Naive B cell (primary cell): ENCODE measurements around the gene WDR72. TPM values are rescaled to one million over a fixed set of nuclear protein-coding genes. Genes with fewer than 3 reads are reported as not detected.

ENCODE experiments used
- ATAC-seq, 2 donors: fragments of 150-1000 bp; cut with Tn5 transposase; 2 replicates each; pipeline ENCODE4 v1.10.0; 2021; ENCODE audit warnings: low read depth in 2 of 2, mild to moderate bottlenecking in 2 of 2, moderate library complexity in 2 of 2
- DNase-seq: peaks from one replicate; pipeline ENCODE4 v3.0.0; 2022
- H3K27ac Mint-ChIP-seq, 6 donors: one replicate each; pipeline ENCODE4 v1.8.0; 2020 to 2022; ENCODE audit warnings: mild to moderate bottlenecking in 6 of 6, mixed read lengths in 6 of 6, moderate library complexity in 5 of 6, inconsistent platforms in 2 of 6
- H3K27me3 Mint-ChIP-seq, 3 donors: one replicate each; pipeline ENCODE4 v1.8.0; 2021 to 2022; ENCODE audit warnings: mixed read lengths in 3 of 3, mild to moderate bottlenecking in 1 of 3
- H3K36me3 Mint-ChIP-seq, 2 donors: one replicate each; pipeline ENCODE4 v1.8.0; 2020 to 2022; ENCODE audit warnings: mixed read lengths in 2 of 2, inconsistent platforms in 1 of 2, mild to moderate bottlenecking in 1 of 2
- H3K4me1 Mint-ChIP-seq, 3 donors: one replicate each; pipeline ENCODE4 v1.8.0; 2020 to 2022; ENCODE audit warnings: mixed read lengths in 3 of 3, inconsistent platforms in 1 of 3, mild to moderate bottlenecking in 1 of 3, moderate library complexity in 1 of 3
- H3K4me3 Mint-ChIP-seq, 8 donors: one replicate each; pipeline ENCODE4 v1.8.0; 2020 to 2022; ENCODE audit warnings: mild to moderate bottlenecking in 8 of 8, mixed read lengths in 8 of 8, moderate library complexity in 8 of 8, inconsistent platforms in 2 of 8
- H3K9me3 Mint-ChIP-seq, 7 donors: one replicate each; pipeline ENCODE4 v1.8.0; 2020 to 2022; ENCODE audit warnings: mixed read lengths in 7 of 7, mild to moderate bottlenecking in 5 of 7, inconsistent platforms in 2 of 7, moderate library complexity in 1 of 7
- polyA plus RNA-seq, 6 donors: library from polyadenylated mRNA; unstranded; fragments of 300-500 nt; fragmentation: Illumina TruSeq; gene quantifications; one replicate each; pipeline ENCODE4 v1.2.3, GENCODE V29; 2021; ENCODE audit warnings: low read depth in 6 of 6

The WDR72 gene
- polyA plus RNA-seq, 6 donors from 2014 or later, result not detected

DNA sequence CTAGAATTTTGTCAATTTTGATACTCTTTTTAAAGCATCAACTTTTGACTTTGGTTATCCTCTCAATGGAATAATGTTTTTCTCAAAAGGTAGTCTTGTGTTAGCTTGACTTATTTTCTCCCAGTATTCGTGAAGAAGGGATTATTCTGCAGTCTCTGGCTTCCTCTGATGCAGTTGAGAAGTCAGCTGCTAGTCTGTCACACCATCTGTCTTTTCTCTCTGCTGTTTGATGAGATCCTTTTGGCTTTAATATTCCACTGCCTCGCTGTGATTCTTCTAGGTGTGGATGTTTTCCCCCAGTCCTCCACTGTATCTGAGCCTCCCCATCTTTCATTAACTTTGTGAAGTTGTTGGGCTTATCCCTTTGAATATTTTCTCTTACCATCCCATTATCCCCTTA, 141.0 kb downstream of the WDR72 start:
- no peaks in the 10 kb centered on the region for H3K4me1 Mint-ChIP-seq
- H3K36me3 Mint-ChIP-seq, result no peaks in the 10 kb centered on the region
- peaks cover 0 to 8% (median 1%) of the 10 kb centered on the region in 7 donors for H3K9me3 Mint-ChIP-seq
- H3K27me3 Mint-ChIP-seq, result peaks cover 0 to 8% (median 3%) of the 10 kb centered on the region in 3 donors
- no peak overlapping the region for H3K27ac Mint-ChIP-seq
- ATAC-seq (no peak), DNase-seq (no peak)
- H3K4me3 Mint-ChIP-seq, result no peak overlapping the region

DNA sequence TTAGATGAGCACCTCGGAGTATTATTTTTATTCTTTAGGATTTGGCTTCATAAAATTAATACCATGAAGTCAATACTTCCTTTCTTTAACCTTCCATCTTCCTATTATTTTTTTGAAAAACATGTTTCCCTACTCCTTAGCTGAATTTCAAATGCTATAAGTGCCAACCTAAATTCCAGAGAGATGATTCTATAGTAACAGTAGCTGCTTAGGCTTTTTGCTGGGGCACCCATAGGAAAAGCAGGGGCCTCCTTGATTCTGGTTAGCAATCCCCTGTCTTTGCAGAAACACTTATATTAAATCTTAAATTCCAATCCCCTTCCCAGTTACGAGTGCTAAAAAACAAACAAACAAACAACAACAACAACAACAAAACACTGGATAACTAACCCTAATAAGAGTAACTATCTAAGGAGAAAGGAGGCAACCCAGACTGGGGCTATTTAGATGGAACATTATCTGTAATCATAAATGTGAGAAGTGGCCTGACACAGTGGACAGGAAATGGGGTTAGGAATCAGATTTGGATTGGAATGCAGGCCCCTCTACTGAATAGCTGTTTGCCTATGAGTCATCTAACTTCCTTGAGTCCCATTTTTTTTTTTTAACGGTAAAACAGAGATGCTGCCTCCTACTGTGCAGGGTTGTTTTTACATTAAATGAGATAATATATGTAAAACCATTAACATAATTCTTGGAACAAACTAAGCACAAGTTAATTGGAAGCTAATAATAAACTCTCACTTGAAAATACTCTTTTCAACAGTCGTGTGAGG, 148.1 kb downstream of the WDR72 start:
- no peak for ATAC-seq
- H3K4me3 Mint-ChIP-seq, result no peak overlapping the region
- no peaks in the 10 kb centered on the region for H3K27me3 Mint-ChIP-seq
- H3K9me3 Mint-ChIP-seq, result no peaks in the 10 kb centered on the region
- no peak overlapping the region for H3K27ac Mint-ChIP-seq
- H3K36me3 Mint-ChIP-seq, result no peaks in the 10 kb centered on the region
- no peak for DNase-seq
- H3K4me1 Mint-ChIP-seq, result no peaks in the 10 kb centered on the region

DNA sequence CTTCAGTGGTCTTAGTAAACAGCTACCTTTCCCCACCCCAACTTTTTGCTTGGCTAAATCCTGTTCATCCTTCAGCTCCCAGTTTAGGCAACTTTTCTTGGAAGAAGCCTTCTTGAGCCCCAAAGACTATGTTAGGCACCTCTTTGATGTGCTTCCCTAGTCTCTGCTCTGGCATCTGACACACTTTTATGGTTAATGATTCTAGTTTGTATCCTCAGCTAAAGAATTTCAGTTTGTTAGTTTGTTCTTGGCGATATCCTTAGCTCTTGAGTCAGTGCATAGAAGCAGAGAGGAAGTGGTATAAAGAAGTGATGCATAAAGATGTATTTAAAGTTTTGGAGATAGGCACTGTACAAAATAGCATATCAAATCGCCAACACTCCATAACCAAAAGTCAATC, 168.4 kb downstream of the WDR72 start:
- H3K27me3 Mint-ChIP-seq, result no peaks in the 10 kb centered on the region
- DNase-seq (no peak), ATAC-seq (no peak)
- no peaks in the 10 kb centered on the region for H3K36me3 Mint-ChIP-seq
- H3K4me1 Mint-ChIP-seq, result peaks cover 0 to 8% (median 0%) of the 10 kb centered on the region in 3 donors
- no peaks in the 10 kb centered on the region for H3K9me3 Mint-ChIP-seq
- H3K27ac Mint-ChIP-seq, result no peak overlapping the region
- H3K4me3 Mint-ChIP-seq, result no peak overlapping the region

DNA sequence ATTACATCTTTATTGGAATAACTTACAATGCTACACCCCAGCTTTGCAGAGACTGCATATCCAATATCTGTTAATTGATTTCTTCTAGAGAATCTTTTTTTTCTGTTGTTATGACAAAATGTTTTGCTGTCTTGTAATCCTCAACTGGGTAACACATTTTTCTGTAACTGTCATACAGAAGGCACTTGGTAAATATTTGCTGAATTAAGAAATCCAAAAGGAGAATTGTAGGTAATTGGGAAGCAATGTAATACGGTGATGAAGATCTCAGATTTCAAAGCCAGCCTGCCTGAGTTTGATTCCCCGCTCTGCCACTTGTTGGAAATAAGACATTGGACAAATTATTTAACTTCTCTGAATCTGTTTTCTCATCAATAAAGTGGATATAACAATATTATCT, 169.1 kb downstream of the WDR72 start:
- ATAC-seq (no peak), DNase-seq (no peak)
- Mint-ChIP-seq H3K36me3 (no peaks in the 10 kb centered on the region), H3K9me3 (no peaks in the 10 kb centered on the region), H3K27ac (peak overlapping the region in 1 of 6 donors; percentile 75), H3K4me1 (peaks cover 0 to 8% (median 0%) of the 10 kb centered on the region in 3 donors), H3K27me3 (no peaks in the 10 kb centered on the region), H3K4me3 (no peak overlapping the region)

- no peak for ATAC-seq
These were observed 169.9 kb downstream of the WDR72 start for GRCh38 chr15:53589520-53590057.

DNA sequence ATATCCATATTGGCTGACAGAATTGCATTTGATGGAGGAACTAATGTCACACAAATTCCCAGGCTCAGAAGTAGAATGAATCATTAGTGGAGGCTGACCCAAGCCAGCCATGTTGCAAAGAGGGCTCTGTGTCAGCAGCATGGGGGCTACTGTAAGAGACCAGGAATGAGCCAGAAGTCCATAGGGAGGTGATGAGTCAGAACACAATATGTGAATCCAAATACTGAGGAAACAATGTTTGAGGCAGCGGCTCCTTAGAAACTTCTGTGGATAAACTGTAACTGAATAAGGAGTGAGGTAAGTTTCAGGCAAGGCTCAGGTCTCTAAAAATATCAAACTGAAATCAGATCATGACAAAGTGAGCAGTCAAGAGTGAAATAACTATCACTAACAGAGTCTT, 170.7 kb downstream of the WDR72 start:
- no peak for DNase-seq

More at GRCh38 chr15:53589520-53590057, 169.9 kb downstream of the WDR72 start:
- H3K9me3 Mint-ChIP-seq, result peaks cover 0 to 4% (median 0%) of the 10 kb centered on the region in 7 donors
- H3K36me3 Mint-ChIP-seq, result no peaks in the 10 kb centered on the region
- H3K4me3 Mint-ChIP-seq, result no peak overlapping the region
- peaks cover 0 to 8% (median 0%) of the 10 kb centered on the region in 3 donors for H3K4me1 Mint-ChIP-seq
- no peak overlapping the region for H3K27ac Mint-ChIP-seq
- DNase-seq, result no peak
- H3K27me3 Mint-ChIP-seq, result no peaks in the 10 kb centered on the region

GRCh38 chr15:53586799-53587198, 172.7 kb downstream of the WDR72 start:
- Mint-ChIP-seq H3K27ac (peak overlapping the region in 1 of 6 donors; percentile 13), H3K9me3 (peaks cover 0 to 5% (median 0%) of the 10 kb centered on the region in 7 donors), H3K27me3 (no peaks in the 10 kb centered on the region), H3K36me3 (no peaks in the 10 kb centered on the region), H3K4me3 (peak overlapping the region in 3 of 8 donors; percentile 12 to 36 (median 29)), H3K4me1 (peaks cover 0 to 8% (median 0%) of the 10 kb centered on the region in 3 donors)
- no peak for ATAC-seq
- DNase-seq, result no peak

More for the DNA sequence above, 170.7 kb downstream of the WDR72 start:
- no peak overlapping the region for H3K4me3 Mint-ChIP-seq
- no peaks in the 10 kb centered on the region for H3K27me3 Mint-ChIP-seq
- peaks cover 0 to 5% (median 0%) of the 10 kb centered on the region in 7 donors for H3K9me3 Mint-ChIP-seq
- H3K4me1 Mint-ChIP-seq, result peaks cover 0 to 8% (median 0%) of the 10 kb centered on the region in 3 donors
- no peak for ATAC-seq
- peak overlapping the region in 1 of 6 donors; percentile 20 for H3K27ac Mint-ChIP-seq
- H3K36me3 Mint-ChIP-seq, result no peaks in the 10 kb centered on the region

DNA sequence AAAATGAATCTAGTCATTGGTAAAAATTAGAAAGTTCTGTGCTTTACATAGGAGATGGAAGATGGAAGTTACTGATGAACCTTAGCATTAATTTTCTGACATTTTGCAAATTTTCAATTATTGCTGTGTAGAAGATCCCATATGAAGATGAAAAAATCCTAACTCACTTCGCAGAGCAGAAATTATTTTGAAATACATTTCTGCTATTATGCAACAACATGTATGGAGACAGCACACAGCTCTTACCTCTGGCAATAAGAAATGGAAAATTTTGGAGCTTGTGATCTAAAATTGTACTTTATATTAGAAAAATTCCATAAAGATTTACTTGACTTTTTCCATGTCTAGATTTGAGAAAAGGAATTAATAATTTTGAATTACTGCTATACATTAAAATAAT, 177.9 kb downstream of the WDR72 start:
- DNase-seq, result no peak
- no peaks in the 10 kb centered on the region for H3K36me3 Mint-ChIP-seq
- H3K9me3 Mint-ChIP-seq, result peaks cover 0 to 5% (median 0%) of the 10 kb centered on the region in 7 donors
- no peak for ATAC-seq
- peaks cover 0 to 3% (median 0%) of the 10 kb centered on the region in 3 donors for H3K4me1 Mint-ChIP-seq
- no peaks in the 10 kb centered on the region for H3K27me3 Mint-ChIP-seq
- H3K27ac Mint-ChIP-seq, result no peak overlapping the region
- H3K4me3 Mint-ChIP-seq, result no peak overlapping the region

DNA sequence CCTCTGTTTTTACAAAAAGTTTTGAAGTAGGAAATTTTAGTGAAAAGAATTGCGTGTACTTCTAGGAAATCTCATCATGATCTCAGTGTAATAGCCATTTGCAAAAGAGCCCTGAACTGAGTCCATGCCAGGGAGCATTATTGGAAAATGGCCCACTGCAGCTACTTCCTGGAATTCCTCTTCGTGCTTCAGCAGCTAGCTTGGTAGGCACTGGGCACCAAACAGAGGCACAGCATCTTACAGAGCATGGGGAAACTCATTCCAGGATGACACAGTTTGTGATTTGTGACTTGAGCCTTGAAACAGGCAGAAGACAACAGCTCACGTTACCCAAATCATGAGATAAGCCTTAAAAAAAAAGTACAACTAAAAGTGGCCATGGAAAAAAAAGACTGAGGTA, 179.1 kb downstream of the WDR72 start:
- ATAC-seq (no peak), DNase-seq (no peak)
- no peak overlapping the region for H3K27ac Mint-ChIP-seq
- H3K36me3 Mint-ChIP-seq, result no peaks in the 10 kb centered on the region
- no peaks in the 10 kb centered on the region for H3K4me1 Mint-ChIP-seq
- H3K9me3 Mint-ChIP-seq, result peaks cover 0 to 5% (median 0%) of the 10 kb centered on the region in 7 donors
- no peak overlapping the region for H3K4me3 Mint-ChIP-seq
- H3K27me3 Mint-ChIP-seq, result no peaks in the 10 kb centered on the region

DNA sequence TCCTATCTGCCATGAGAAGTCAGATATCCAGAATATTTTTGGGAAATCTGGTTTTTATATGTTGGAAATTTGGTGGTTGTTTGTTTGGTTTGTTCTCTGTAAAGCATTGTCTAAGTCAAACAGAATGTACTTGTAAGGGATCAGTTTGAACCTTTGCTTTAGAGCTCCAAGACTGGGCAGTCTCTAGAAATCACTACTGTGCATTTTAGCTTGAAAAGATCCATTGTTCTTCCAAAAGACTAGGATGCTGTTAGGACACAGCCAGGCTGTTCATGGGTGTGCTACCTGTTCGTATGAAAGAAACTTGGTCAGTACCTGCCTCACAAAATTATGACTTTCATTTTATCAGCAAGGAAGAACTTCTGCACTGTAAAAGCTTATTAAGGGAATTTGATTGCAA, 182.6 kb downstream of the WDR72 start:
- Mint-ChIP-seq H3K9me3 (no peaks in the 10 kb centered on the region), H3K27ac (no peak overlapping the region)
- no peak for DNase-seq

DNA sequence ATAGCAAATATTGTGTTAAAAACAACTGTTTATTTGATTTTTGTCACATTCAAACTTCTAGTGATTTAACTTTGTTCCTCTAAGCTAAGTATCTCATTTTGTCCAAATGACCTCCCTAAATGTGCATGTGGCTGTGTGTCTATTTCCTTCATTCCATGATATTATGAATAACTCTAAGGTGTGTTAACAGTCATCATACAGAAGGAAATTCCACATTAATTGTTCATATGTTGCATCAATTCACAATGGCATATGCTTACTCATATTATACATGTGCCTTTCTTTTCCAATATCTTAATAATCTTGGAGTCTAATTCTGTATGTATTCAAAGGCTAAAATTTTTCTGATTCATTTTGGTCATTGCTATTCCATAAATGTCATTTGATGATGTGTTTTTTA, 186.4 kb downstream of the WDR72 start:
- no peaks in the 10 kb centered on the region for H3K27me3 Mint-ChIP-seq
- H3K4me1 Mint-ChIP-seq, result no peaks in the 10 kb centered on the region
- H3K36me3 Mint-ChIP-seq, result no peaks in the 10 kb centered on the region
- ATAC-seq (no peak), DNase-seq (no peak)
- H3K9me3 Mint-ChIP-seq, result peaks cover 0 to 3% (median 0%) of the 10 kb centered on the region in 7 donors
- H3K27ac Mint-ChIP-seq, result no peak overlapping the region
- no peak overlapping the region for H3K4me3 Mint-ChIP-seq

More for the DNA sequence above, 182.6 kb downstream of the WDR72 start:
- H3K4me3 Mint-ChIP-seq, result no peak overlapping the region
- ATAC-seq, result no peak
- no peaks in the 10 kb centered on the region for H3K4me1 Mint-ChIP-seq
- H3K36me3 Mint-ChIP-seq, result no peaks in the 10 kb centered on the region
- no peaks in the 10 kb centered on the region for H3K27me3 Mint-ChIP-seq

DNA sequence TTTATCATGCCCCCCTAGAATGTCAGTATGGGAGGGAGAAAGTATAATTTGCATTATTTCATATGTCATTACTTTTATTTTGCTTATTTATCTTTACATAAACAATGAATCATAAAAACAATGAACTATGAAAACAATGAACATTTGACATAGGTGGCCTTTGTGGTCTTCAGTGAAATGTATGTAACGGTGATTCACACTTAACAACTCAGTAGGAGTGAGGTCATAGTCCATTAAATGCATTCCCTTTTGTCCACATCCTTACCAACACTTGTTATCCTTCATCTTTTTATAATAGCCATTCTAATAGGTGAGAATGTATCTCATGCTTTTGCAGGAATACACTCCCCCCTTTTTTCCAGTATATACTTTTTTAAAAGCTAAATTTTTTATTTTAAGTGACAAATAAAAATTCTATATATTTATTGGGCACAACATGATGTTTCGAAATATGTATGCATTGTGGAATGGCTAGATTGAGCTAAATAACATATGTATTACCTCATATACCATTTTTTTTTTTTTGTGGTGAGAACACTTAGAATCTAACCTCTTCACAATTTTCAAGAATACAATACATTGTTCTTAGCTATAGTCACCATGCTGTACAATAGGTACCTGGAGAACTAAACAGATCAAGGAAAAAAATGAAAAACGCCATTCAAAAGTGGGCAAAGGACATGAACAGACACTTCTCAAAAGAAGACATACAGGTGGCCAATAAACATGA, 189.5 kb downstream of the WDR72 start:
- no peak for ATAC-seq
- DNase-seq, result no peak
- no peaks in the 10 kb centered on the region for H3K36me3 Mint-ChIP-seq
- no peak overlapping the region for H3K27ac Mint-ChIP-seq
- H3K4me3 Mint-ChIP-seq, result no peak overlapping the region
- peaks cover 0 to 7% (median 3%) of the 10 kb centered on the region in 3 donors for H3K27me3 Mint-ChIP-seq
- H3K4me1 Mint-ChIP-seq, result no peaks in the 10 kb centered on the region
- H3K9me3 Mint-ChIP-seq, result peaks cover 0 to 3% (median 0%) of the 10 kb centered on the region in 7 donors

DNA sequence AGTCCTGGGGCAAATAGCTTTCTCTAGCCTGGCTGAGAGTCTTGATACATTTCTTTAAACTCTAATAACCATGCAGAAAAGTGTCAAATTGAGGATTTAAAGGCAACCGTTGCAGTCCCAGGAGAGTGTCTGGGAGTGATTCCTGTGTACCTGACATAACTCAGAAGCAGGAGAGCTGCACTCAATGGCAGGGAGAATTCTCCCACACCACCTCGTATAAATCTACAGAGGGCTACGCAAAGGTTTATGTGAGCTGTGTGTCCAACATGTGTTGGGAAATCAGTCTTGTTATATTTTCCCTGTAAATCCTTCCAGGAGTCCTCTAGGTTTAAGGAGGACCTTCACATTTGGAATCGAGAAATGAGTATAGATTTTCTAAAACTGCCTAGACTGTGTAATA, 192.6 kb downstream of the WDR72 start:
- ATAC-seq, result no peak
- no peaks in the 10 kb centered on the region for H3K4me1 Mint-ChIP-seq

More for the DNA sequence above, 192.6 kb downstream of the WDR72 start:
- Mint-ChIP-seq H3K9me3 (peaks cover 0 to 3% (median 0%) of the 10 kb centered on the region in 7 donors), H3K36me3 (no peaks in the 10 kb centered on the region), H3K4me3 (no peak overlapping the region), H3K27ac (no peak overlapping the region), H3K27me3 (peaks cover 0 to 7% (median 3%) of the 10 kb centered on the region in 3 donors)
- DNase-seq, result no peak
